Peyer's patch (tissue), 4 donors: Measurements from ENCODE around the gene CHURC1. TPM values are rescaled to one million over a fixed set of nuclear protein-coding genes. Genes with fewer than 3 reads are reported as not detected.

Source experiments
- DNase-seq, 3 donors: peaks; one replicate each; pipeline ENCODE4 v3.0.0-alpha.2; 2017 to 2019
- H3K27ac ChIP-seq, 4 donors: fragments of 200-600 bp; sonication (generic); one replicate each; pipeline ENCODE4 v1.5.1; 2016 to 2019
- H3K27me3 ChIP-seq, 2 donors: fragments of 200-600 bp; sonication (generic); one replicate each; pipeline ENCODE4 v1.5.1; 2019
- H3K36me3 ChIP-seq, 3 donors: fragments of 200-600 bp; sonication (generic); one replicate each; pipeline ENCODE4 v1.5.1; 2016 to 2019
- H3K4me1 ChIP-seq, 4 donors: fragments of 200-600 bp; sonication (generic); one replicate each; pipeline ENCODE4 v1.5.1; 2016 to 2019
- H3K4me3 ChIP-seq, 4 donors: fragments of 200-600 bp; sonication (generic); 1 replicate in 3 of 4; 2 replicates in 1 of 4; pipeline ENCODE4 v1.5.1; 2016 to 2019; ENCODE audit warnings: mild to moderate bottlenecking in 1 of 4
- H3K9me3 ChIP-seq, 4 donors: fragments of 200-600 bp; sonication (generic); one replicate each; pipeline ENCODE4 v1.5.1; 2016 to 2019; ENCODE audit warnings: mild to moderate bottlenecking in 1 of 4
- POLR2A ChIP-seq, 2 donors: fragments of 450-650 bp; IDR thresholded peaks; one replicate each; pipeline ENCODE4 v1.5.1; 2017; ENCODE audit warnings: antibody characterized with exemption in 2 of 2, mild to moderate bottlenecking in 2 of 2, moderate library complexity in 2 of 2
- total RNA-seq, 4 donors: library from RNA; depleted of rRNA; stranded (reverse); fragments of >200 nt; gene quantifications; one replicate each; pipeline ENCODE4 v1.1.0, GENCODE V29; 2016
- TF ChIP-seq, protein P1 (sequence below), 6 experiments: fragments of 450-650 bp in 4 of 6; fragments of 200-600 bp in 2 of 6; sonication (generic) in 1 of 6; IDR thresholded peaks; one replicate each; pipeline ENCODE4 v1.5.1; 2017 to 2019; ENCODE audit warnings: antibody characterized with exemption in 6 of 6, mild to moderate bottlenecking in 3 of 6, moderate library complexity in 1 of 6

CHURC1 gene
- total RNA-seq, 4 donors from 2014 or later, result 51.2 to 72.3 (median 69.7) TPM

- Histone ChIP-seq H3K27me3 (peaks cover 0 to 6% of the 10 kb centered on the region in 2 donors), H3K9me3 (no peaks in the 10 kb centered on the region), H3K27ac (no peak overlapping the region), H3K4me3 (no peak overlapping the region), H3K4me1 (peaks cover 0 to 19% (median 3%) of the 10 kb centered on the region in 4 donors), H3K36me3 (no peaks in the 10 kb centered on the region)
- no peak for TF ChIP-seq POLR2A (IDR thresholded peaks at IDR 0.05)
- TF ChIP-seq, protein P1, sequence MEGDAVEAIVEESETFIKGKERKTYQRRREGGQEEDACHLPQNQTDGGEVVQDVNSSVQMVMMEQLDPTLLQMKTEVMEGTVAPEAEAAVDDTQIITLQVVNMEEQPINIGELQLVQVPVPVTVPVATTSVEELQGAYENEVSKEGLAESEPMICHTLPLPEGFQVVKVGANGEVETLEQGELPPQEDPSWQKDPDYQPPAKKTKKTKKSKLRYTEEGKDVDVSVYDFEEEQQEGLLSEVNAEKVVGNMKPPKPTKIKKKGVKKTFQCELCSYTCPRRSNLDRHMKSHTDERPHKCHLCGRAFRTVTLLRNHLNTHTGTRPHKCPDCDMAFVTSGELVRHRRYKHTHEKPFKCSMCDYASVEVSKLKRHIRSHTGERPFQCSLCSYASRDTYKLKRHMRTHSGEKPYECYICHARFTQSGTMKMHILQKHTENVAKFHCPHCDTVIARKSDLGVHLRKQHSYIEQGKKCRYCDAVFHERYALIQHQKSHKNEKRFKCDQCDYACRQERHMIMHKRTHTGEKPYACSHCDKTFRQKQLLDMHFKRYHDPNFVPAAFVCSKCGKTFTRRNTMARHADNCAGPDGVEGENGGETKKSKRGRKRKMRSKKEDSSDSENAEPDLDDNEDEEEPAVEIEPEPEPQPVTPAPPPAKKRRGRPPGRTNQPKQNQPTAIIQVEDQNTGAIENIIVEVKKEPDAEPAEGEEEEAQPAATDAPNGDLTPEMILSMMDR (IDR thresholded peaks at IDR 0.05), result no peak
- DNase-seq, result no peak
Observed at GRCh38 chr14:64877846-64878245, 36.4 kb upstream of the CHURC1 start.

GRCh38 chr14:64878837-64879634 lies 35.2 kb upstream of the CHURC1 start:
- Histone ChIP-seq H3K27me3 (peaks cover 0 to 6% of the 10 kb centered on the region in 2 donors), H3K27ac (no peak overlapping the region), H3K36me3 (no peaks in the 10 kb centered on the region), H3K4me3 (peak overlapping the region; percentile 42 to 64 (median 60)), H3K9me3 (no peaks in the 10 kb centered on the region), H3K4me1 (peaks cover 0 to 19% (median 3%) of the 10 kb centered on the region in 4 donors)
- no peak for TF ChIP-seq POLR2A (IDR thresholded peaks at IDR 0.05)
- TF ChIP-seq, protein P1 (IDR thresholded peaks at IDR 0.05), result no peak
- no peak for DNase-seq

DNA sequence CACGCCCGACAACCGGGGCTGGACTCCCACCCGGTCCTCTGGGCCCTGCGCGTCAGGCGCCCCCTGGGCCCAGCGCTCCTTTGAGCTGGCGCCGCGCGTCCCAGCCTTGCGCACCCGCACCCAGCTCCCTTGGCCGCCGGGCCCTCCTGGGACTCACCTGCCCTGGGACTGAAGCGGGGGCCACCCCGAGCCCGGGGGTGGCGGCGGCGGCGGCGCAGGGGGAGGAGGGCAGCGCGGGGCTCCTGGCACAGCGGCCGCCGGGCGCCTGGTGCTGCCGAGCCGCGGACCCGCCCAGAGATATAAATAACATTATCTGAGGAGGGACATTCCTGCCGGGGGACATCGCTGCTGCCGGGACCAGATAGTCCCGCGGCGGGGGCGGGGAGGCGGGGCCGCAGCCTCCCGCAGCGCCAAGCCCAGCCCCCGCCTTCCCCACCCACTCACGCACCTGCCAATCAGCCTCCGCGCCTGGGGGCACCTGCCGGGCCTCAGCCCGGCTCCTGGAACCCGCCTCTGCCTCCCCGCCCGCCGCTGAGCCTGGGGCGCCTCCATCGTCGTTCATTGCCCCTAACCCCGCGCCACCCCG lies 34.5 kb upstream of the CHURC1 start, which contains the start of gene SPTB:
Gene SPTB (minus strand): TSS at position 273 of the 586 bp plus-strand sequence. CDS start 56,813 bp downstream, outside the sequence.
- Histone ChIP-seq H3K4me1 (peaks cover 0 to 19% (median 3%) of the 10 kb centered on the region in 4 donors), H3K36me3 (no peaks in the 10 kb centered on the region), H3K27me3 (peaks cover 0 to 6% of the 10 kb centered on the region in 2 donors), H3K9me3 (no peaks in the 10 kb centered on the region), H3K4me3 (peak within 1 kb of the TSS; percentile 42 to 64 (median 60)), H3K27ac (no peak within 1 kb of the TSS)
- DNase-seq, result peak; percentile 25 to 64 (median 64)
- TF ChIP-seq, protein P1 (IDR thresholded peaks at IDR 0.05), result no peak
- no peak for TF ChIP-seq POLR2A (IDR thresholded peaks at IDR 0.05)

GRCh38 chr14:64880221-64881121 lies 33.8 kb upstream of the CHURC1 start:
- peak; percentile 24 to 58 (median 50) for DNase-seq
- Histone ChIP-seq H3K4me1 (peaks cover 0 to 19% (median 3%) of the 10 kb centered on the region in 4 donors), H3K36me3 (no peaks in the 10 kb centered on the region), H3K9me3 (no peaks in the 10 kb centered on the region), H3K27ac (no peak overlapping the region), H3K4me3 (peak overlapping the region; percentile 42 to 64 (median 60)), H3K27me3 (peaks cover 0 to 6% of the 10 kb centered on the region in 2 donors)
- TF ChIP-seq, protein P1 (IDR thresholded peaks at IDR 0.05), result no peak
- no peak for TF ChIP-seq POLR2A (IDR thresholded peaks at IDR 0.05)

DNA sequence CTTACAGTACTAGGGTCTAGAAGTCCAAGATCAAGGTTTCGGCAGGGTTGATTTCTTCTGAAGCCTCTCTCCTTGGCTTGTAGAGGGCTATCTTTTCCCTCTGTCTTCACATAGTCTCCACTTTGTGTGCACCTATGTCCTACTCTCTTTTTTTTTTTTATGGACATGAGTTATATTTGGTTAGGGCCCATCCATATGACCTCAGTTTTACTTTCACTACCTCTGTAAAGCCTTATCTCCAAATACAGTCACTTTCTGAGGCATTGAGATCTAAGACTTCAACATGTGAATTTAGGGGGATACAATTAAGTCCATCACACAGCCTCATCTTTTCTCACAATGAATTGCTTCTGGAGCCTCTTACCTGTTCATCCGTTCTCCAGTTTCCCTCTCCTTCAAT lies 28.7 kb upstream of the CHURC1 start:
- no peaks in the 10 kb centered on the region for H3K9me3 ChIP-seq
- H3K4me3 ChIP-seq, result no peak overlapping the region
- H3K27me3 ChIP-seq, result no peaks in the 10 kb centered on the region
- TF ChIP-seq POLR2A (IDR thresholded peaks at IDR 0.05), result no peak
- TF ChIP-seq, protein P1 (IDR thresholded peaks at IDR 0.05), result no peak
- H3K27ac ChIP-seq, result no peak overlapping the region
- no peak for DNase-seq
- H3K36me3 ChIP-seq, result no peaks in the 10 kb centered on the region
- peaks cover 0 to 3% (median 0%) of the 10 kb centered on the region in 4 donors for H3K4me1 ChIP-seq
